HL-60 (cell line): ENCODE measurements around the gene TOP3A.

Source experiments
- DNase-seq, 2 experiments: peaks; one replicate each; pipeline ENCODE4 v3.0.0-alpha.2; 2010 to 2020; ENCODE audit warnings: low read depth in 1 of 2, low spot score in 1 of 2
- H3K27ac ChIP-seq: fragments of 250-450 bp; sonication (Bioruptor Pico); replicated peaks from 2 replicates; pipeline ENCODE4 v1.5.1; 2020; ENCODE audit warnings: mild to moderate bottlenecking, moderate library complexity
- H3K27me3 ChIP-seq: fragments of 250-450 bp; sonication (Bioruptor Pico); 2 replicates; pipeline ENCODE4 v1.5.1; 2021; ENCODE audit warnings: mild to moderate bottlenecking, moderate library complexity; ENCODE audit not compliant: insufficient read depth, poor library complexity, severe bottlenecking
- H3K4me3 ChIP-seq: replicated peaks from 2 replicates; pipeline ENCODE4 v1.5.1; 2011; ENCODE audit warnings: mild to moderate bottlenecking, control low read depth, low read length; ENCODE audit not compliant: insufficient read depth
- GABPA ChIP-seq: IDR thresholded peaks from 2 replicates; pipeline ENCODE4 v1.6.1; 2012; ENCODE audit warnings: low read depth
- POLR2AphosphoS5 ChIP-seq: IDR thresholded peaks from 2 replicates; pipeline ENCODE4 v1.6.1; 2012; ENCODE audit warnings: low read depth
- SPI1 ChIP-seq: IDR thresholded peaks from 2 replicates; pipeline ENCODE4 v1.6.1; 2012; ENCODE audit warnings: low read depth, mild to moderate bottlenecking, borderline replicate concordance
- TF ChIP-seq, protein P1 (sequence below): IDR thresholded peaks from one replicate; pipeline ENCODE4 v1.5.1; 2011; ENCODE audit warnings: low read length, control low read depth, inconsistent platforms; ENCODE audit not compliant: insufficient read depth
- TF ChIP-seq, protein P2 (sequence below): IDR thresholded peaks from 2 replicates; pipeline ENCODE4 v1.6.1; 2012; ENCODE audit warnings: low read depth; ENCODE audit not compliant: insufficient replicate concordance

The TOP3A gene

DNA sequence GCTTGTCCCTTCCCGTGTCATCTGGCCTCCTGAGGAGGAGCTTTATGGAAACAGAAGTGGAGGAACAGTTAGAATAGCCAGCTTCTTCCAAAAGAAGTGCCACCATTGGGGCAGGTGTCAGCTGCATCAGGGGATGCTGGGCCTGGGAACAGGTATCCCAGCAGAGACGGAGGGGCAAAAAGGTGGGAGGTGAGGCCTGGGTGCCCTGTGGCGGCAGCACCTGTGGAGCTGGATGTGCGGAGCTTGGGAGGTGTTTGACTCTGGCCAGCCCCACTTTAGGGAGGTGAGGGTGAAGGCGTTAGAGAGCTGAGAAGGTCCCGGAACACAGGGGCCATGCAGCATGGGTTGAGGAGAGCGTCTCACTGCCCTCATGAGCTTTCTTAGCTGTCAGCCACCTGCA is 5.5 kb upstream of the TOP3A start:
- no peak overlapping the region for H3K4me3 ChIP-seq
- no peak for DNase-seq
- H3K27me3 ChIP-seq: no peaks in the 10 kb centered on the region
- TF ChIP-seq, protein P1, sequence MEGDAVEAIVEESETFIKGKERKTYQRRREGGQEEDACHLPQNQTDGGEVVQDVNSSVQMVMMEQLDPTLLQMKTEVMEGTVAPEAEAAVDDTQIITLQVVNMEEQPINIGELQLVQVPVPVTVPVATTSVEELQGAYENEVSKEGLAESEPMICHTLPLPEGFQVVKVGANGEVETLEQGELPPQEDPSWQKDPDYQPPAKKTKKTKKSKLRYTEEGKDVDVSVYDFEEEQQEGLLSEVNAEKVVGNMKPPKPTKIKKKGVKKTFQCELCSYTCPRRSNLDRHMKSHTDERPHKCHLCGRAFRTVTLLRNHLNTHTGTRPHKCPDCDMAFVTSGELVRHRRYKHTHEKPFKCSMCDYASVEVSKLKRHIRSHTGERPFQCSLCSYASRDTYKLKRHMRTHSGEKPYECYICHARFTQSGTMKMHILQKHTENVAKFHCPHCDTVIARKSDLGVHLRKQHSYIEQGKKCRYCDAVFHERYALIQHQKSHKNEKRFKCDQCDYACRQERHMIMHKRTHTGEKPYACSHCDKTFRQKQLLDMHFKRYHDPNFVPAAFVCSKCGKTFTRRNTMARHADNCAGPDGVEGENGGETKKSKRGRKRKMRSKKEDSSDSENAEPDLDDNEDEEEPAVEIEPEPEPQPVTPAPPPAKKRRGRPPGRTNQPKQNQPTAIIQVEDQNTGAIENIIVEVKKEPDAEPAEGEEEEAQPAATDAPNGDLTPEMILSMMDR: no peak
- TF ChIP-seq POLR2AphosphoS5: no peak
- no peak for TF ChIP-seq GABPA
- TF ChIP-seq SPI1: no peak
- TF ChIP-seq, protein P2, sequence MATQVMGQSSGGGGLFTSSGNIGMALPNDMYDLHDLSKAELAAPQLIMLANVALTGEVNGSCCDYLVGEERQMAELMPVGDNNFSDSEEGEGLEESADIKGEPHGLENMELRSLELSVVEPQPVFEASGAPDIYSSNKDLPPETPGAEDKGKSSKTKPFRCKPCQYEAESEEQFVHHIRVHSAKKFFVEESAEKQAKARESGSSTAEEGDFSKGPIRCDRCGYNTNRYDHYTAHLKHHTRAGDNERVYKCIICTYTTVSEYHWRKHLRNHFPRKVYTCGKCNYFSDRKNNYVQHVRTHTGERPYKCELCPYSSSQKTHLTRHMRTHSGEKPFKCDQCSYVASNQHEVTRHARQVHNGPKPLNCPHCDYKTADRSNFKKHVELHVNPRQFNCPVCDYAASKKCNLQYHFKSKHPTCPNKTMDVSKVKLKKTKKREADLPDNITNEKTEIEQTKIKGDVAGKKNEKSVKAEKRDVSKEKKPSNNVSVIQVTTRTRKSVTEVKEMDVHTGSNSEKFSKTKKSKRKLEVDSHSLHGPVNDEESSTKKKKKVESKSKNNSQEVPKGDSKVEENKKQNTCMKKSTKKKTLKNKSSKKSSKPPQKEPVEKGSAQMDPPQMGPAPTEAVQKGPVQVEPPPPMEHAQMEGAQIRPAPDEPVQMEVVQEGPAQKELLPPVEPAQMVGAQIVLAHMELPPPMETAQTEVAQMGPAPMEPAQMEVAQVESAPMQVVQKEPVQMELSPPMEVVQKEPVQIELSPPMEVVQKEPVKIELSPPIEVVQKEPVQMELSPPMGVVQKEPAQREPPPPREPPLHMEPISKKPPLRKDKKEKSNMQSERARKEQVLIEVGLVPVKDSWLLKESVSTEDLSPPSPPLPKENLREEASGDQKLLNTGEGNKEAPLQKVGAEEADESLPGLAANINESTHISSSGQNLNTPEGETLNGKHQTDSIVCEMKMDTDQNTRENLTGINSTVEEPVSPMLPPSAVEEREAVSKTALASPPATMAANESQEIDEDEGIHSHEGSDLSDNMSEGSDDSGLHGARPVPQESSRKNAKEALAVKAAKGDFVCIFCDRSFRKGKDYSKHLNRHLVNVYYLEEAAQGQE: no peak
- no peak overlapping the region for H3K27ac ChIP-seq

DNA sequence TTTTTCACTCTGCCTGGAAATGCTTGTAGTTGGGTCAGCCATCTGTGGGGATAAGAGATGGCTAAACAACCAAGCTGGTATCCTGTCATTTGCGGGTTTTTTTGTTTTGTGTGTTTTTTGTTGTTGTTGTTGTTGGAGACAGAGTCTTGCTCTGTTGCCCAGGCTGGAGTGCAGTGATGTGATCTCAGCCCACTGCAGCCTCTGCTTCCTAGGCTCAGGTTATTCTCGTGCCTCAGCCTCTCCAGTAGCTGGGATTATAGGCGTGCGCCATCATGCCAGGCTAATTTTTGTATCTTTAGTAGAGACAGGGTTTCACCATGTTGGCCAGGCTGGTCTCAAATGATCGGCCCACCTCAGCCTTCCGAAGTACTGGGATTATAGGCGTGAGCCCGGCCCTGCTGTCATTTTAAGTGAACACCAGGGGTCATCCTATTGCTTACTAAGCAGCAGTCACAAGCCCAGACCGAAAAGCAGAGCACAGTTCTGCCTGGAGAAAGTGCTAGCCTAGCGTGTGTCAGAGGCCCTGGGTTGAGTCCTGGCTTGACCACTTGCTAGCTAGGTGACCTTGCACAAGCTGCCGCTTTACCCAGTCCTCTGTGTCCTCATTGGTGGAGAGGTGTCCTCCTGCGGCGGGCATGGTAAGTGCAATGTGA is 4.9 kb upstream of the TOP3A start:
- peak in 1 of 2 experiments; percentile 35 for DNase-seq
- H3K27ac ChIP-seq: no peak overlapping the region
- TF ChIP-seq GABPA (no peak), POLR2AphosphoS5 (no peak), SPI1 (no peak)
- TF ChIP-seq, protein P2: no peak
- TF ChIP-seq, protein P1: no peak

DNA sequence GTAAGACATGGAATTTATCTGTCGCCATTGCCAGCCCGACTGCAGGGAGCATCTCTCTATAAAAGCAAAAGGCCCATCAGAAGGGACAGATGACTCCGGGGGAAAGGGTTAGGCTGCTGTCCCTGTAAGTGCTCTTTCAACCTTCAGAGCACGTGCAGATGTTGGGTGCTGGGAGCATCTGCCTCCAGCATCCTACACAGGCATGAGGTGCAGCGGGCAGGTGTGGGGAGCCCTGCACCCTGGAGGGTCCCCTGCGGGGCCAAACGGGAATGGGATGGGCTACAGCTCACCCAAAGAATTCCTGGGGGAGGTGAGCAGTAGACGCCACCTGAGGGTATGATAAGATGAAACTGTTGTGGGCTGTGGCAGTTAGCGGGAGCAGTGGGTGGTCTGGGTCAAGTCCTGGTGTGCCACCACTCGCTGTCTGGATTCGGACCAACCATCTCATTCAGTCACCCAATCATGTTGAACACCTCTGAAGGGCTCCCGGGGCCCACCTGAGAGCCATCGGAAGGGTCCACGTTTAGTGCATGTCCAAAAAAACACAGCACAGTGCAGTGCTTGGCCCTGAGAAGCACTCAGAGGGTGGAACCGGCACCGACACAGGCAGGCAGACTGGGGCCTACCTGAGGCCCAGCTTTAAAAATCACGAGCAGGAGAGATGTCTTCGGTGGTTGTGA is 4.1 kb upstream of the TOP3A start:
- TF ChIP-seq, protein P1: no peak
- no peak for TF ChIP-seq SPI1
- TF ChIP-seq, protein P2: no peak
- no peak for TF ChIP-seq POLR2AphosphoS5
- TF ChIP-seq GABPA: no peak
- no peak for DNase-seq
- Histone ChIP-seq H3K27ac (no peak overlapping the region), H3K27me3 (no peaks in the 10 kb centered on the region), H3K4me3 (no peak overlapping the region)

More for the DNA sequence above, 4.9 kb upstream of the TOP3A start:
- Histone ChIP-seq H3K4me3 (no peak overlapping the region), H3K27me3 (no peaks in the 10 kb centered on the region)
